ENCODE results near the gene CCL17.

CCL17 gene

DNA sequence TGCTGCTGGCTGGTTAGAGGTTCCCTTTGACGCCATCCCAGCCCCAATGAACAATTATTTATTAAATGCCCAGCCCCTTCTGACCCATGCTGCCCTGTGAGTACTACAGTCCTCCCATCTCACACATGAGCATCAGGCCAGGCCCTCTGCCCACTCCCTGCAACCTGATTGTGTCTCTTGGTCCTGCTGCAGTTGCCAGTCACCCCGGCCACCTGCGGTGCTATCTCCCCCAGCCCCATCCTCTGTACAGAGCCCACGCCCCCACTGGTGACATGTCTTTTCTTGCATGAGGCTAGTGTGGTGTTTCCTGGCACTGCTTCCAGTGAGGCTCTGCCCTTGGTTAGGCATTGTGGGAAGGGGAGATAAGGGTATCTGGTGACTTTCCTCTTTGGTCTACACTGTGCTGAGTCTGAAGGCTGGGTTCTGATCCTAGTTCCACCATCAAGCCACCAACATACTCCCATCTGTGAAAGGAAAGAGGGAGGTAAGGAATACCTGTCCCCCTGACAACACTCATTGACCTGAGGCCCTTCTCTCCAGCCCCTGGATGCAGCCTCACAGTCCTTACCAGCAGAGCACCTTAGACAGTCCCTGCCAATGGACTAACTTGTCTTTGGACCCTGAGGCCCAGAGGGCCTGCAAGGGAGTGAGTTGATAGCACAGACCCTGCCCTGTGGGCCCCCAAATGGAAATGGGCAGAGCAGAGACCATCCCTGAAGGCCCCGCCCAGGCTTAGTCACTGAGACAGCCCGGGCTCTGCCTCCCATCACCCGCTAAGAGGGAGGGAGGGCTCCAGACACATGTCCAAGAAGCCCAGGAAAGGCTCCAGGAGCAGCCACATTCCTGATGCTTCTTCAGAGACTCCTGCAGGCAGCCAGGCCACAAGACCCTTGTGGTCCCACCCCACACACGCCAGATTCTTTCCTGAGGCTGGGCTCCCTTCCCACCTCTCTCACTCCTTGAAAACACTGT lies 21.0 kb upstream of the CCL17 start:
- ChIA-PET POLR2A (ENCODE audit: low non-redundant PET) (no interaction called here), CTCF (interaction anchor here (1.1 kb wide), 2 partner anchors 9 to 33 kb away, joined by 3 to 4 read pairs; no protein-coding TSS in a partner anchor)
- DNase-seq (ENCODE audit: low spot score), result peak; percentile 47
- H3K27ac ChIP-seq, result no peak overlapping the region; the same call in 1 of the 2 replicates
- TF ChIP-seq CTCF (conservative IDR thresholded peaks at IDR 0.05; ENCODE audit: low read depth), result no peak

DNA sequence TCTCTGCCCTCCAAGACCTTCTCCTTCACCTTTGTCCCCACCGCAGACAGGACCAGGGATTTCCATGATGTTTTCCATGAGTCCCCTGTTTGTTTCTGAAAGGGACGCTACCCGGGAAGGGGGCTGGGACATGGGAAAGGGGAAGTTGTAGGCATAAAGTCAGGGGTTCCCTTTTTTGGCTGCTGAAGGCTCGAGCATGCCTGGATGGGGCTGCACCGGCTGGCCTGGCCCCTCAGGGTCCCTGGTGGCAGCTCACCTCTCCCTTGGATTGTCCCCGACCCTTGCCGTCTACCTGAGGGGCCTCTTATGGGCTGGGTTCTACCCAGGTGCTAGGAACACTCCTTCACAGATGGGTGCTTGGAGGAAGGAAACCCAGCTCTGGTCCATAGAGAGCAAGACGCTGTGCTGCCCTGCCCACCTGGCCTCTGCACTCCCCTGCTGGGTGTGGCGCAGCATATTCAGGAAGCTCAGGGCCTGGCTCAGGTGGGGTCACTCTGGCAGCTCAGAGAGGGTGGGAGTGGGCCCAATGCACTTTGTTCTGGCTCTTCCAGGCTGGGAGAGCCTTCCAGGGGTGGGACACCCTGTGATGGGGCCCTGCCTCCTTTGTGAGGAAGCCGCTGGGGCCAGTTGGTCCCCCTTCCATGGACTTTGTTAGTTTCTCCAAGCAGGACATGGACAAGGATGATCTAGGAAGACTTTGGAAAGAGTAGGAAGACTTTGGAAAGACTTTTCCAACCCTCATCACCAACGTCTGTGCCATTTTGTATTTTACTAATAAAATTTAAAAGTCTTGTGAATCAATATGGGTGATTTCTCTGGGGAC lies 20.1 kb upstream of the CCL17 start:
- DNase-seq (ENCODE audit: low spot score), result no peak
- POLR2A ChIA-PET (ENCODE audit: low non-redundant PET), result no interaction called here
- CTCF ChIA-PET, result interaction anchor here (1.1 kb wide), 1 partner anchor 32 kb away, joined by 4 read pairs; no protein-coding TSS in a partner anchor
- TF ChIP-seq CTCF (conservative IDR thresholded peaks at IDR 0.05; ENCODE audit: low read depth), result no peak
- H3K27ac ChIP-seq, result no peak overlapping the region; the same call in 1 of the 2 replicates

- CTCF ChIA-PET, result interaction anchor here (1.1 kb wide), 1 partner anchor 32 kb away, joined by 4 read pairs; no protein-coding TSS in a partner anchor
- POLR2A ChIA-PET (ENCODE audit: low non-redundant PET), result no interaction called here
- no peak for TF ChIP-seq CTCF (conservative IDR thresholded peaks at IDR 0.05; ENCODE audit: low read depth)
- H3K27ac ChIP-seq, result no peak overlapping the region
- DNase-seq (ENCODE audit: low spot score), result no peak
These were observed 19.5 kb upstream of the CCL17 start for GRCh38 chr16:57385083-57385482.

- TF ChIP-seq CTCF (conservative IDR thresholded peaks at IDR 0.05; ENCODE audit: low read depth), result no peak
- ChIA-PET POLR2A (ENCODE audit: low non-redundant PET) (no interaction called here), CTCF (no interaction called here)
- H3K27ac ChIP-seq, result no peak overlapping the region
- no peak for DNase-seq (ENCODE audit: low spot score)
These were observed 18.1 kb upstream of the CCL17 start for GRCh38 chr16:57386381-57386951.

GRCh38 chr16:57387598-57388354 lies 16.8 kb upstream of the CCL17 start:
- ChIA-PET POLR2A (ENCODE audit: low non-redundant PET) (no interaction called here), CTCF (no interaction called here)
- TF ChIP-seq CTCF (conservative IDR thresholded peaks at IDR 0.05; ENCODE audit: low read depth), result no peak
- H3K27ac ChIP-seq, result no peak overlapping the region
- DNase-seq (ENCODE audit: low spot score), result no peak

Data from RWPE1 (cell line).